OCI-LY7 (cell line): ENCODE data around the gene OR6N1.

ENCODE experiments used
- EZH2phosphoT487 ChIP-seq: fragments of 200-600 bp; sonication (generic); IDR thresholded peaks from 2 replicates; pipeline ENCODE4 v1.6.1; 2018; ENCODE audit warnings: low read depth, borderline replicate concordance, mild to moderate bottlenecking, mixed run types, antibody characterized with exemption, low read length, moderate library complexity, mixed read lengths
- TF ChIP-seq, protein P1 (sequence below): fragments of 200-600 bp; sonication (generic); conservative IDR thresholded peaks from 2 replicates; pipeline ENCODE4 v1.5.1; 2014; ENCODE audit warnings: mild to moderate bottlenecking, antibody characterized with exemption, low read length, moderate library complexity, mixed read lengths

DNA sequence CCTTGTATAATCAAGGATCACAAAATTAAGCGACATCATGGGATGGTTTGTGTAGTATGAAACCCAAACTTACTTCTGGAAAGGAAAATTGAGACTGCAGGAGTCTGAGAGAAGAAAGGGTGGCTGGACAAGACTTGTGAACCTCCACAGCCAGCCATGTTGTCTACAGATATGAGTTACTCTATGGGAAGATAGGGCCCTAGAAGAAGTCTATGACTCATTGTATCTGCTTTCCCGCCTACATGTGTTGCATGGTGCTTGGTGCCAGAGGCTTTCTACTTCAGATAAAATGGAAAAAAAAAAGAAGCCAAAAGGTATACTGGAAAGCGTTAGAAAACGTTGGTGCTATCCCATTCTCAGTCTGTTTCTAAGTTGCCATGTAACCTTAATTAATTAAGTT, 27.7 kb upstream of the OR6N1 start:
- TF ChIP-seq, protein P1, sequence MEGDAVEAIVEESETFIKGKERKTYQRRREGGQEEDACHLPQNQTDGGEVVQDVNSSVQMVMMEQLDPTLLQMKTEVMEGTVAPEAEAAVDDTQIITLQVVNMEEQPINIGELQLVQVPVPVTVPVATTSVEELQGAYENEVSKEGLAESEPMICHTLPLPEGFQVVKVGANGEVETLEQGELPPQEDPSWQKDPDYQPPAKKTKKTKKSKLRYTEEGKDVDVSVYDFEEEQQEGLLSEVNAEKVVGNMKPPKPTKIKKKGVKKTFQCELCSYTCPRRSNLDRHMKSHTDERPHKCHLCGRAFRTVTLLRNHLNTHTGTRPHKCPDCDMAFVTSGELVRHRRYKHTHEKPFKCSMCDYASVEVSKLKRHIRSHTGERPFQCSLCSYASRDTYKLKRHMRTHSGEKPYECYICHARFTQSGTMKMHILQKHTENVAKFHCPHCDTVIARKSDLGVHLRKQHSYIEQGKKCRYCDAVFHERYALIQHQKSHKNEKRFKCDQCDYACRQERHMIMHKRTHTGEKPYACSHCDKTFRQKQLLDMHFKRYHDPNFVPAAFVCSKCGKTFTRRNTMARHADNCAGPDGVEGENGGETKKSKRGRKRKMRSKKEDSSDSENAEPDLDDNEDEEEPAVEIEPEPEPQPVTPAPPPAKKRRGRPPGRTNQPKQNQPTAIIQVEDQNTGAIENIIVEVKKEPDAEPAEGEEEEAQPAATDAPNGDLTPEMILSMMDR = no peak
- TF ChIP-seq EZH2phosphoT487 = no peak
